ENCODE results near the gene RARG. TPM values are rescaled to one million over a fixed set of nuclear protein-coding genes. Genes with fewer than 3 reads are reported as not detected.

The RARG gene
- total and polyA plus RNA-seq, 2 of the 4 experiments (the other 2 are of a cell fraction): 7.9 to 30.9 TPM

- 86% methylated on average over 8 of the region's 14 CpGs; no CpG with 5 or more reads in 1 of the 2 experiments for WGBS, 2 experiments (ENCODE audit: extremely low coverage in 2 of 2, insufficient read length in 1 of 2)
- ATAC-seq (ENCODE audit: low read depth): no peak
- in situ Hi-C loops (cut with MboI; ENCODE audit: low sequenced_read_pairs) (no loop called here), dilution Hi-C loops (cut with HindIII; ENCODE audit: low sequenced_read_pairs, unreplicated experiment) (no loop called here), intact Hi-C loops (cut with micrococcal nuclease) (no loop called here)
- Histone ChIP-seq H4K91ac (ENCODE audit: insufficient read depth, low read depth, low read length) (no peak overlapping the region), H4K20me1 (ENCODE audit: insufficient read depth, low read length) (no peaks in the 10 kb centered on the region), H3K9ac (ENCODE audit: low read depth, low read length) (no peak overlapping the region), H3K4ac (ENCODE audit: low read depth, low read length) (no peak overlapping the region), H3K14ac (replicated peaks; ENCODE audit: low read depth, low read length) (no peak overlapping the region), H3K27me3 (ENCODE audit: control insufficient read depth, insufficient read depth, low read length) (no peaks in the 10 kb centered on the region), H2BK20ac (ENCODE audit: low read depth, low read length) (no peak overlapping the region), H3K18ac (ENCODE audit: low read depth, low read length) (no peak overlapping the region), H2AK9ac (replicated peaks; ENCODE audit: low read depth, low read length, poor library complexity) (no peak overlapping the region), H2AK5ac (ENCODE audit: low read depth, low read length) (no peak overlapping the region), H4K5ac (ENCODE audit: low read depth, low read length) (no peak overlapping the region), H3K79me1 (ENCODE audit: low read depth in 1 of 2, low read length in 2 of 2) (peaks cover 0 to 10% of the 10 kb centered on the region in 2 experiments; a peak in 1 of 4 replicates), H3K9me3 (ENCODE audit: control insufficient read depth, insufficient read depth, low read length) (no peaks in the 10 kb centered on the region), H2AFZ (replicated peaks; ENCODE audit: low read length, poor library complexity) (no peak overlapping the region), H2BK120ac (ENCODE audit: low read depth, low read length) (no peak overlapping the region), H3K27ac (ENCODE audit: insufficient read depth, low read length) (no peak overlapping the region), H4K8ac (ENCODE audit: low read depth in 2 of 2, low read length in 2 of 2) (no peak overlapping the region), H3K36me3 (ENCODE audit: control insufficient read depth, insufficient read depth, low read length) (peaks cover 17% of the 10 kb centered on the region), H3K23ac (ENCODE audit: low read depth, low read length) (no peak overlapping the region), H3K9me1 (ENCODE audit: insufficient read depth, low read length) (peaks cover 14% of the 10 kb centered on the region), H3K4me1 (ENCODE audit: control insufficient read depth, insufficient read depth, low read length) (no peaks in the 10 kb centered on the region; the same call in 1 of the 2 replicates), H3K4me3 (ENCODE audit: insufficient read depth, low read depth, low read length) (no peak overlapping the region), H2BK15ac (ENCODE audit: low read depth, low read length) (no peak overlapping the region), H2BK5ac (ENCODE audit: low read depth, low read length, poor library complexity, severe bottlenecking) (no peak overlapping the region), H3K4me2 (ENCODE audit: low read depth, low read length) (no peak overlapping the region), H3K56ac (ENCODE audit: extremely low read depth, insufficient read depth, low read length) (no peak overlapping the region)
- BruUV-seq (replicated peaks): no TSS peak
- DNase-seq: no peak
- ChIA-PET CTCF (no interaction called here), POLR2A (ENCODE audit: unreplicated experiment) (no interaction called here)
- TF ChIP-seq SMC3 (IDR thresholded peaks at IDR 0.05; ENCODE audit: low read depth, low read length) (no peak), CTCF (conservative IDR thresholded peaks at IDR 0.05; ENCODE audit: low read depth, low read length) (no peak), MAFK (IDR thresholded peaks at IDR 0.05; ENCODE audit: low read depth, low read length) (no peak), MAZ (IDR thresholded peaks at IDR 0.05; ENCODE audit: borderline replicate concordance, low read depth, low read length) (no peak), CHD1 (IDR thresholded peaks at IDR 0.05; ENCODE audit: low read depth, low read length) (no peak), BHLHE40 (IDR thresholded peaks at IDR 0.05; ENCODE audit: low read depth, low read length) (no peak), USF2 (IDR thresholded peaks at IDR 0.05; ENCODE audit: low read depth, low read length) (no peak), RAD21 (IDR thresholded peaks at IDR 0.05; ENCODE audit: low read length) (no peak), FOS (IDR thresholded peaks at IDR 0.05; ENCODE audit: low read depth, low read length) (no peak), POLR2A (IDR thresholded peaks at IDR 0.05; ENCODE audit: low read depth, low read length) (no peak), ELK1 (IDR thresholded peaks at IDR 0.05; ENCODE audit: borderline replicate concordance, low read depth, low read length) (no peak), MXI1 (IDR thresholded peaks at IDR 0.05; ENCODE audit: borderline replicate concordance, low read depth, low read length) (no peak), NFE2L2 (IDR thresholded peaks at IDR 0.05; ENCODE audit: low read depth, low read length) (no peak), CEBPB (IDR thresholded peaks at IDR 0.05; ENCODE audit: low read depth, low read length) (no peak), RFX5 (IDR thresholded peaks at IDR 0.05; ENCODE audit: low read depth, low read length) (no peak), RCOR1 (IDR thresholded peaks at IDR 0.05; ENCODE audit: insufficient replicate concordance, low read length) (no peak)
Observed at GRCh38 chr12:53192531-53193021, 39.4 kb downstream of the RARG start.
